Fibroblast of upper back skin (primary cell): ENCODE measurements around the gene SPCS1.
"Not testable (repeated sequence)": the region's sequence is repeated elsewhere in the genome, so short reads cannot be mapped to it uniquely, and the experiment has no call there.

ENCODE experiments used
- DNase-seq: peaks from one replicate; pipeline ENCODE4 v3.0.0-alpha.2; 2013

The SPCS1 gene

DNA sequence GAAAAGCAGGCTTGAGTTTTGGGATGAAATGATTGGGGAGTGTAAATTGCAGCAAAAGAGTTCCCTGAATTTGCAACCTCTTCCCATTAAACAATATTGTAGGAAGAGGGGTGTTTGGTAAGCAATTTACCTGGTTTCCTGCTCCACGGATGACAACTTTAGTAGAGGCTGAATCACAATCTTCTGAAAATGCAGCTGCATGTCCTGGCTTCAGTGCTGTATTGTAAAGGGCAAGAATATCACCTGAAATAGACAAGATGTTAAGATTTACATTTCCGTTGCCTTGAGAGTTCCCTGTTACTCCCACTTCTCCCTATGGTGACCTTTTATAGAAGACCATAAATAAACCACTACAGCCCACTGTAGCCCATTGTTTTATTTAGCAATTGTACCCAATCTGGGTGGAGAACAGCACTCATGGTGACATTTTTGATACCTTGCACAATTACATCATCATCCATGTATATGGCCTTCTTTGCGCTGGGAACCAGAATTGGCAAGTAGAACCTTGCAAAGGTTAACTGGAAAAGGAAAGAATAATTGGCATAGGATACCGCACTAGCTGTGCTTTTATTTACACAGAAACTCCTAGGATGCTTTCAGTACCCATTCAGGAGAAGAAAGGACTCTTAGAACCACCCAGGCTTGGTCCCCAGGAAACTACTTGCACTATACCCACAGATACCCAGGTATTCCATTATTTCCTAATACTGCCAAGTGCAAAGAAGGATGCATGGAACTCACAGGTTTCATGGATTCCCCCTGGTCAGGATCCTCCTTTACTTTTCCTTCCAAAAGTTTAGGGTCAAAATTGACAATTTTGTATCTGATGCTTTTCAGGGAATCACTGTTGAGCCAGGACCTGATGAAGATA, 9.9 kb upstream of the SPCS1 start:
- DNase-seq, result no peak

DNA sequence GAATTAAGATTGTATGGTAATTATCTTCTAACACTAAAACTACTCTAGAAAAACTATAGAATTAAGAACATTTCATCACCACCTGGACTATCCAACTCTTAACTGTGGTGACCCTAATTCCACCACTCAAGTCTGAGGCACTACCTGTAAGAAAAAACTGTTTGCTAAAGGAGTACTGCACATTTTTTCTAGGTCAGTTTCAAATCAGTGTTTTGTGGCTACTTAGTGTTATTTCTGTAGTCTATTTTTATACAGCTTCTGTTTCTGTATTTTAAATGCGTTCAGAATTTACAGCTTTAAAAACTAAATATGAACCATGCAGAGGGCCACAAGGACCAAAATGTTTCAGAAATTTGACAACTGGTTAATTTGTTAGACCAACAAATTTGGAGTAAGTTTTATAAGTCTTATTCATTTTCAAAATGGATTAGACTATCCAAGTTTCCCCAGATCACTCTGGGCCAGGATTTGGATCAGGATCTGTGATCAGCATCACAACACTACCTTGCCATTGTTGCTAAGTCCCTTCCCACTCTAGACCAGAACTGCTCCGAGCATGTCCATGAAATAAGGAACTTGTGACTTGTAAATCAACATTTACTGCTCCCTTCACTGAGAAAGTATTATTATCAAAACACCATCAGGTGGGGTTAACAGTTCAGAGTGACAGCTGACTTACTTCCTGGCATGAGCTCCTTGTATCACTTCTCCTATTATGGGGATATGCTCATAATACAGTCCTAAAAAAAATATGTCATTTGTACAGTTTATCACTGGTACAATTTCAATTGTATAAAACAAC, 8.9 kb upstream of the SPCS1 start:
- no peak for DNase-seq

DNA sequence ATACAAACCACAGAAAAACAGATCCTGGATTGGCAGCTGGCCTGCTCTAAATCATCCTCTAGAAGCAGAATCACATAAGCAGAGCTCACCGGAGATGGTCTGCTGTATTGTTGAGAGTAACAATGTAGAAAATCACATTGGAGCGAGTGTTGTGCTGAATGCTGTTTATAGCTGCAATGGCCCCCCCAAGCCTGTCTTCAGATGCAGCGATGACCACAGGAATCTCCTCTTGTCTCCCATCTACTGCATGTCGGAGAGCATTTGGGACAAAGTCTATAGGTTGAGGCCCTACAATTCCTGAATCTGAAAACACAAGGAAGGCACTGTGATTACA, 8.3 kb upstream of the SPCS1 start:
- no peak for DNase-seq

DNA sequence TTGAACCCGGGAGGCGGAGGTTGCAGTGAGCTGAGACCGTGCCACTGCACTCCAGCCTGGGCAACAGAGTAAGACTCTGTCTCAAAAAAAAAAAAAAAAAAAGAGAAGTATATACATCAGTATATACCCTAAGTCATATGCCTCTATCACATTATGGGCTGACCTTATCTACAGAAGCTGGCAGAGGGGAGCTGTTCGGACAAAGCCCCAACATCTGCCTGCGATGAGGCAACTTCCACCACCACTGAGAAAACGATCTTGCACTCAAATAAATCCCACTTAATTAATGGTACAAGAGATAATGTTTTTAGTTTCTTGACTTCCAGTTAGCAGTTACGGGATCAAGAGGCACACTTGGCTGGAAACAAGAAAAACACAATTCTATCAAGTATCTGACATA, 2.6 kb upstream of the SPCS1 start:
- no peak for DNase-seq

DNA sequence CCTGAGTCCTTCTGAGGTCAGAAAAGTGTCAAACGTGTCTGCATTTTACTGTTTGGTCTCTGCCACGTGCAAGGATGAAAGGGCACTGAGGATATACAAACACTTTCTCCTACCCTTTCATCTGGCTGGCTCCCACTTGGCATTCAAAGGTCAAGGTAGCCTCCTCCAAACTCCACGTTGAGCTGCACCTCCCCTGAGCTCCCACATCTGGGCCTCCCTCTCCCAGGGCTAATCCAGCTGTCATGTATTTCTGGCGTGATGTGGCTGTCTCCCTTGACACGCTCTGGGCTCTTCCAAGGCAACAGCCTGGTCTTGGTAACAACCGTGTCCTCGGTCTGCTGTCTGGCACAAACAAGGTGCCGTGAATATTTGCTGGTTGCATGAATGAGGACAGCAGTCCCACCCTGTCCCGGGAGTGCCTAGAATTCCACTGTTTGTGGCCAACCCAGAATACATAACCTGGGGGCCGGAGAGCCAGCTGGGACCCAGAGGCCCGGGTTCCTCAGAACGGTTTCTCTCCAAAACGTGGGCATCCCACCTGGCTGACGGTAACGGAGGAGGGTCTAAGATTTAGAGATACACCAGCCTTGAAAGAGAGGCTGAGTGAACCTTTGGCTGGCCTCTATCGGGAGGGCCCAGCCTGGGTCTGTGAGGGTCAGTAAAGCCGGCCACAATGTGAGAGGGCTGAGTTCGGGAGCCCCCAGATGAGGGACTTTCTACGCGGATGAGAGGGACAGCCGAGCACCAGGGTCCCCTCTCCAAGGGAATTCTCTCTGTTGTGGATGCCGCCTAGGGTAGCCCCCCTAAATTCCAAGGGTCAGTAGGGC, 1.1 kb upstream of the SPCS1 start:
- peak; percentile 18 for DNase-seq

DNA sequence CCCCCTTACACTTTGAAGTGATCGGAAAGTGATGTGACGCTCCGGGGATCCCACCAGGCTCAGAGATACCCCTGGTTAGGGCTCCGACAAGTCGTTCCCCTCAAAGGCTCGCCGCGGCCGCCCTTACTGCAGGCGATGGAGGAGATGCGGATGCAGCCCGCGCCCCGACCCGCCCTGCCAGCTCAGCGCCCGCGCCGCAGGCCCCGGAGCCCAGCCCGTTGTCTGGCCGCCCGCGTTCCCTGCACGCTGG, 543 bp upstream of the SPCS1 start:
- DNase-seq, result no peak

DNA sequence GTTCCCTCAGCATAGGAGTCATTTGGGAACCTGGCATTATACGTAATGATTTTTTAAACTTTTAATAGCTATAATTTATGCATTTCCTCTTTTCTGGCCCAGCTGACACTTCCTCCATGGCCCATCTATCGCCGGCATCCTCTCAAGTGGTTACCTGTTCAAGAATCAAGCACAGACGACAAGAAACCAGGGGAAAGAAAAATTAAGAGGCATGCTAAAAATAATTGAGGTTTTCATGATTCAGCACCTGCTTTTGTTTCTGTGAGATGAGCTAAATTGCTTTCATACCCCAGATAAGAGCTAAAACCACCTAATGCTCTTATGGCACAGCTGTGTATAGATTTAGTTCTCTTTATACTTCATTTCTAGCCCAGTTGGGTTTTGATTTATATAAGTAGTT, 1.7 kb downstream of the SPCS1 start:
- DNase-seq, result no peak

DNA sequence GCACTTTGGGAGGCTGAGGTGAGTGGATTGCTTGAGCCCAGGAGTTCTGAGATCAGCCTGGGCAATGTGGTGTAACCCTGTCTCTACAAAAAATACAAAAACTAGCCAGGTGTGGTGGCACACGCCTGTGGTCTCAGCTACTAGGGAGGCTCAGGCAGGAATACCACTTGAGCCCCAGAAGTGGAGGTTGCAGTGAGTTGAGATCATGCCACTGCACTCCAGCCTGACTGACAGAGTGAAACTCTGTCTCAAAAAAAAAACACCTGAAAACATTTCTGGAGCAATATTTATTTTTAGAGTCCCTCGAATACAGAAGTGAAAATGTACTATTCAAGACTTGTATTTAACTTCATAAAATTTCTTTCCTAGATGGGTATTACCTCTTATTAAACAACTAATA, 4.6 kb downstream of the SPCS1 start:
- DNase-seq, result no peak

DNA sequence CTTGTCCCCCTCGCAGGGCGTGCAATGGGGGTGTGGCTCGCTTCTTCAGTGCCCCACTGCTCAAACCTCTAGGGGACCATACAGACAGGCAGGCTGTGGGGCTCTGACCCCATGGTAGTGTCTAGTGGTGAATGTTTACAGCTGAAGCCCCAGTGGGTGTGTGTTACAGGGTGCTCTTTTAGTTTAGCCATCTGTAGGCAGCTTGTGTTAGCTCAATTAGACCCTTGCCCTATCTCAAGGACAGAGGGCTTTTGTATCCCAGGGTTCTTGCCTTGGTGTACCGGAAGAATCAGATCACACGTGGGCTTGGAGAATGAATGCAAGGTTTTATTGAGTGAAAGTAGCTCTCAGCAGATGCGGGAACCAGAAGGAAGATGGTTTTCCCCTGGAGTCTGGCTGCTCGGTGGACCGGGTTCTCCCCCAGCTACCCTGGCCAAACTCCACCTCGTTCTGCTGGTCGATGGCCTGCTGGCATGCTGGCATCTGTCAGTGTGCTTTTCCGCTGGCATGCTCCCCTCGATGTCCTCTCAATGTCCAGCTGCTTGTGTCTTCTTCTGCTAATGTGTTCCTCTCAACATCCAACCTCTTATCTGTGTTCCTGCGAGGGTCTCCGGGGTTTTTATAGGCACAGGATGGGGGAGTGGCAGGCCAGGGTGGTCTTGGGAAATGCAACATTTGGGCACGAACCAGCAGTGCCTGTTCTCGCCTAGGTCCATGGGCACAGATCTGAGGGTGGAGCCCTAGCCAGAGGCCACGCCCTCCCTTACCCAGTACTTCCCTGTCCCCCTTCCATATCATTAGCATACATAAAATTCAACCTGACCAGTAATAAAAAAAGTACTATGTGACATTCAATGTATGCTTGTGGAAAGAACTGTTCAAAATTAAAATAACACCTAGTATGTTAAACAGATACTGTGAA, 6.6 kb downstream of the SPCS1 start:
- DNase-seq, result no peak

DNA sequence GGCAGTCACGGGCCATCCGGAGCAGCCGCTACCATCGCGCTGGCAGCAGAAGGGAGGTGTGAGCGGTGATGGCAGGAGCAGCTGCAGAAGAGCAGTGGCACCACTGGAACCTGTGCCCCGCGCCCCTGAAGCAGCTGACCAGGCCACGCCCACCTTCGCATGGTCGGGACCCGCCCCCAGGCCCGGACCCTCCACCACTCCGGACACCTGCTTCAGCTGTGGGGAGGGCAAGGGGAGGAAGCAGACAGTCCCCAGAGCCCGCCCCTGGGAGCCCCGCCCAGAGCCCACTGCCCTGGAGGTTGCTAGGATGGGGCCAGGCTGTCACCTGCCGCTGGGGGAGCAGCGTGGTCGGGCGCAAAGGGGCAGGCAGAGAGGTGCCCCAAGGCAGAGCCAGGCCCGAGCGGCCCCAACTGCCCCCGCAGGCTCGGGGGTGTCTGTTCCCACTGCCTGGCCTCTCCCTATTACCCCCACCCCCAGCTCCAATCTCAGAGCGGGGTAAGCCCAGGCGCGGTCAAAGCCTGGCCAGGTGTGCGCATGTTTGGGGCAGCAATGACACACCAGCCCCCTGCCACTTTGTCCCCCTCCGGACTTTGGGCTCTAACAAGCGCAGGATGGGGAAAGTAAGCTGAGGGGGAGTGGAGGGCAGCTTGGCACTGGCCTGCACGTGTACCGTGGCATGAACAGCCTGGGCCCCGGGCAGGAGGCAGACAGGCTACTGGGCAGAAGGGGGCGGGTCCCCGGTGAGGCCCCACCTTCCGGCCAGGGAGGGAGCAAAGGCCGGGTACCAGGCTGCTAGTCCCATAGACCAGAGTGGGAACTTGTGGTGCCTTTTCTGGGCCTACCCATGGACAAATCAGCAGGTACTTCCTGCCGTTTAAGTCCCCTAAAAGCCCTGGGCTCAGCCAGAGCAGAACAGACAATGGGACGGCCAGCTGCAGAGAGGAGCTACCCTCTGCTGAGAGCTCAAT, 8.7 kb downstream of the SPCS1 start:
- DNase-seq, result no peak

DNA sequence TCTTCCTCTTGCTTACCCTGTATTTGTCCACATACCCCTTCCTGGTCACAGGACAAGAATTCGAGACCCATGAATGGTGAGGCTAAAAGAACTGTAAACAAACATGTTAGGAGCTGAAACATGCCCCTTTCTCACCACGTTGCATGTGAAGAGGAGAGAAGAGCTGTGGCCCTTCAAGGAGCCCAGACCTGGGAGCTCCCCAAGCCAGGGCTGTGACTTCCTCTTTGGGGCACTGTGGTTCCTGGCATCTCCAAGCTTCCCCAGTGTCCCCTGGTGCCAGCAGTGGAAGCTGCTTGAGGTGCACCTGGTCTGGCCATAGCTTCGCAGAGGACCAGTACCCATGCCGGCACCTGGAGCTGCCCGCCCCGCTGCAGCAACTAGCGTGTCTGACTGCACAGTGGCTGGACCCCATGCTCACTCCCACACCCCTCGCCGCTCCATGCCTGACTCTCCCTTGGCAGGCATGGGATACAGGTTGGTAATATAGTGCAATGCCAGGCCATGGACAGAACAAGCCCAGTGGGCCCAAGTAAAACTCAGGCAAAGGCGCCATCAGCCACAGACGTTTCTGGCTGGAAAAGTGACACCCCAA, 9.9 kb downstream of the SPCS1 start:
- DNase-seq, result no peak

DNA sequence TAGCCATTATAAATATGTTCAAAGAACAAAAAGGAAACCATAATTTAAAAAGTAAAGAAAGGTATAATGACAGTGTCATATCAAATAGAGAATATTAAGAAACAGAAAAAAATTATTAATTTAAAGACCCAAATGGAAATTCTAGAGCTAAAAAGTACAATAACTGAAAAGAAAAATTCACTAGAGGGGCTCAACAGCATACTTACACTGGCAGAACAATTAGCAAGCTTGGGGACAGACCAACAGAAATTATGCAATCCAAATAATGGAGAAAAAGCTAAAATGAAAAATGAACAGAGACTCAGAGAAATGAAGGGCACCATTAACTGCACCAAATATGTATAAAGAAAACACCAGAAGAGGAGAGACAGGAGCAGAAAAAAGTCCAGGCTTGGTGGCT, 13.7 kb downstream of the SPCS1 start:
- no peak for DNase-seq

DNA sequence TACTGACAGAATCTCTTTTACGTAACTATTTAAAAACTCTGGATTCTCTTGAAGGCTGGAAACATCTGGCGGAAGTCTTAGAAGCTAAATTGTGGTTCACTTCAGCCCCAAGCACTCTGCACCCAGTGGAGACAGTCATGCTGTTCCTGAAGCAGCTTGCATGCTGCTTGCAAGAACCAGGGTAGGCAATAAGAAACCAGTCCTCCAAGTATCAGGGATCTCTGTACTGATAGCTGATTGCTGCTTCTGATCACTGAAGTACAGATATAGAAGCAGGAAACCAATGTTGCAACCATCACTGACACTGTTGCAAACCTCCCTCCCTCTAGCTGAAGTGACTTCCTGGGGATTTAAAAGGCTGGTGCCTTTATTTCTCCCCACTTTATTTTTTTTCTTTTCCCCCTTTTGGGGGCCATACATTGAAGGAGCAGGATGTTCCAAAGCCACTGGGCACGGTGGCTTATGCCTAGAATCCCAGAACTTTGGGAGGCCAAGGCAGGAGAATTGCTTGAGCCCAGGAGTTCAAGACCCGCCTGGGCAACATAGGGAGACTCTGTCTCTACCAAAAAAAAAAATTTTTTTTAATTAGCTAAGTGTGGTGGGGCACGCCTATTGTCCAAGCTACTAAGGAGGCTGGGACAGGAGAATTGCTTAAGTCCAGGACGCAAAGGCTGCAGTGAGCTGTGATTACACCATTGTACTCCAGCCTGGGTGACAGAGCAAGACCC, 15.3 kb downstream of the SPCS1 start:
- DNase-seq, result no peak

DNA sequence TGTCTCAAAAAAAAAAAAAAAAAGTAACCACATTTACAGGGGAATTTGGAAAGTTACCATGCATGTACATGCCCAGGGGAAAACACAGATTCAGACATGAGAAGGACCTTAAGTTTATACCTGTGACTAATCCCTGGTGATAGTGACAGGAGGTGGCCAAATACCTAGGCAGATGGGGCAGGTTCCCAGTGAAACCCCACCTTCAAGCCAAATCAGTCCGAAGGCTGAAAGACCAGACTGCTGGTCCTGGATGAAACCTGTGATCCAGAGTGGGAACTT, 15.8 kb downstream of the SPCS1 start:
- DNase-seq, result no peak

DNA sequence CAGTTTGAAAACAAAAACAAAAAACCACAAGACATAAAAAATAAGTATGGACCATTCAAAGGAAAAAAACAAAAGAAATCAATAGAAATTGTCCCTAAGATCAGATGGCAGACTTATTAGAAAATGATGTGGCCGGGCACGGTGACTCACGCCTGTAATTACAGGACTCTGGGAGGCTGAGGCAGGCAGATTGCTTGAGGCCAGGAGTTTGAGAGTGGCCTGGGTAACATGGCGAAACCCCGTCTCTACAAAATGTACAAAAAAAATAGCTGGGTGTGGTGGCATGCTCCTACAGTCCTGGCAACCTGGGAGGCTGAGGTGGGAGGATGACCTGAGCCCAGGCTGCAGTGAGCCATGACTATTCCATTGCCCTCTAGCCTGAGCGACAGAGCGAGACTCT, 16.6 kb downstream of the SPCS1 start:
- DNase-seq, result no peak

DNA sequence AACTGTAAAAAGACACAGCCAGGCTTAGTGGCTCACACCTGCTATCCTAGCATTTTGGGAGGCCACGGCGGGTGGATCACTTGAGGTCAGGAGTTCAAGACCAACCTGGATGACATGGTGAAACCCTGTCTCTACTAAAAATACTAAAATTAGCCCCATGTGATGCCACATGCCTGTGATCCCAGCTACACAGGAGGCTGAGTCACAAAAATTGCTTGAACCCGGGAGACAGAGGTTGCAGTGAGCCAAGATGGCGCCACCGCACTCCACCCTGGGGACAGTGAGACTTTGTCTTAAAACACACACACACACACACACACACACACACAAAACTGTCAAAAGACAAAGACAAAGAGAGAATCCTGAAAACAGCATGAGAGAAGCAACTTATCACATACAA, 18.0 kb downstream of the SPCS1 start:
- no peak for DNase-seq

DNA sequence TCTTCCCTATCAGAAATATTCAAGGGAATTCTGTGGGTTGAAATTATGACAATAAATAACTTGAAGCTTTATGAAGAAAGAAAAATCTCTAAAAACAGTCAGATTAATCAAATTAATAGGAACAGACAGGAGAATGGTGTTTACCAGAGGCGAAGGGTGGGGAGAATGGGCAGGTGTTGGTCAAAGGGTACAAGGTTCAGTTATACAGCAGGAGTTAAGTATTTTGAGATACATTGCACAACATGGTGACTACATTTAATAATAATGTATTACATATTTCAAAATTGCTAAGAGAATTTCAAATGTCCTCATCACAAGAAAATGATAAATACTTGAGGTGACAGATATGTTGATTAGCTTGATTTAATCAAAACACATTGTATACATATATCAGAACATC, 18.6 kb downstream of the SPCS1 start:
- DNase-seq, result no peak

DNA sequence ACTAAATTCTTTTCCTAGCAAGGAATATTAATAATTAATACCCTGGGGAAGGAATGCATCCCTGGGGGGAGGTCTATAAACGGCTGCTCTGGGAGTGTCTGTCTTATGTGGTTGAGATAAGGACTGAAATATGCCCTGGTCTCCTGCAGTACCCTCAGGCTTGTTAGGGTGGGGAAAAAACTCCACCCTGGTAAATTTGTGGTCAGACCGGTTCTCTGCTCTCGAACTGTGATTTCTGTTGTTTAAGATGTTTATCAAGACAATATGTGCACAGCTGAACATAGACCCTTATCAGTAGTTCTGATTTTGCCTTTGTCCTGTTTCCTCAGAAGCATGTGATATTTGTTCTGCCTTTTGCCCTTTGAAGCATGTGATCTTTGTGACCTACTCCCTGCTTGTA, 22.8 kb downstream of the SPCS1 start:
- DNase-seq, result not testable (repeated sequence)

DNA sequence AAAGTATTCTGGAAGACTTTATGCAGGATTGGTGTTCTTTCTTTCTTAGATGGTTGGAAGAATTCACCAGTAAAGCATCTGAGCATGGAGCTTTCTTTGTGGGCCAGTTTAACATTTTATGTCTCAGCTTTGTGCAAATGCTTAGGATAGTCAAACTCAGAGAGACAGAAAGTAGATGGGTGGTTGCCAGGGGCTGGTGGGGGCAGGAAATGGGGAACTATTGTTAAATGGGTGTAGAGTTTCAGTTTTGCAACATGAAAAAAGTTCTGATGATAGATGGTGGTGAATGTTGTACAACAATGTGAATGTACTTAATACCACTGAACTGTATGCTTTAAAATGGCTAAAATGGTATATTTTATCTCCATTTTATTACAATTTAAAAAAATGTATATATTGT, 24.8 kb downstream of the SPCS1 start:
- no peak for DNase-seq

DNA sequence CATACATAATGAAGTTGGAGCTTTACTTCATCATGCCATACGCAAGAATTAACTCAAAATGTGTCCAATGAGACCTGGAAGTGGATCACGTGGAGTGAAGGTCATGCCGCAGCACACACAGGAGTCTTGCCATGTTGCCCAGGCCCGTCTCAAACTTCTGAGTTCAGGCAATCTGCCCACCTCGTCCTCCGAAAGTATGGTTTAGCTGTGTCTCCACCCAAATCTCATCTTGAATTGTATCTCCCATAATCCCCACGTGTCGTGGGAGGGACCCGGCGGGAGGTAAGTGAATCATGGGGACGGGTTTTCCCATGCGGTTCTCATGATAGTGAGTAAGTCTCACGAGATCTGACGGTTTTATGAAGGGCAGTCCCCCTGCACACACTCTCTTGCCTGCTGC, 25.7 kb downstream of the SPCS1 start:
- DNase-seq, result no peak
